SK-N-SH (cell line): Measurements from ENCODE around the gene ZNF627. TPM values are rescaled to one million over a fixed set of nuclear protein-coding genes. Genes with fewer than 3 reads are reported as not detected.

Source experiments
- CTCF ChIA-PET: fragments of 300-600, 350-600 bp; formaldehyde crosslinking; extraction: SDS; loops from one replicate; lab custom pipeline; 2021; lab: Yijun Ruan, JAX
- POLR2A ChIA-PET: fragments of 350-600 bp; sonication (Branson Sonifier 250); formaldehyde crosslinking; extraction: SDS; loops from one replicate; lab custom pipeline; 2020; ENCODE audit warnings: antibody characterized with exemption, inconsistent platforms; lab: Yijun Ruan, JAX
- DNase-seq: peaks from one replicate; pipeline ENCODE4 v3.0.0; 2012
- H2AFZ ChIP-seq: fragments of 200-600 bp; sonication (generic); 2 replicates; pipeline ENCODE4 v1.8.1; 2016; ENCODE audit warnings: antibody characterized with exemption, mild to moderate bottlenecking, low read depth
- H3F3A ChIP-seq: fragments of 200-600 bp; sonication (generic); replicated peaks from 2 replicates; pipeline ENCODE3; 2016; ENCODE audit warnings: antibody characterized with exemption, mild to moderate bottlenecking; ENCODE audit not compliant: insufficient read depth
- H3K27ac ChIP-seq, 2 experiments: fragments of 200-500 bp in 1 of 2; fragments of 200-600 bp in 1 of 2; sonication (Bioruptor generic) in 1 of 2; sonication (generic), shearing (Covaris generic) in 1 of 2; 2 replicates each; pipeline versions ENCODE4 v1.5.1 to v1.6.1; 2014 to 2016; ENCODE audit warnings: low read depth in 2 of 2, inconsistent platforms in 1 of 2, low read length in 1 of 2, mild to moderate bottlenecking in 1 of 2, mixed read lengths in 1 of 2
- H3K27me3 ChIP-seq: fragments of 200-600 bp; sonication (generic), shearing (Covaris generic); 2 replicates; pipeline ENCODE4 v1.6.1; 2016; ENCODE audit warnings: mixed run types; ENCODE audit not compliant: insufficient read depth
- H3K36me3 ChIP-seq, 2 experiments: fragments of 200-500 bp in 1 of 2; fragments of 200-600 bp in 1 of 2; sonication (Bioruptor generic) in 1 of 2; sonication (generic) in 1 of 2; replicated peaks in 1 of 2; 2 replicates each; pipeline versions ENCODE3 to v1.5.1; 2014 to 2016; ENCODE audit warnings: low read length in 1 of 2, mild to moderate bottlenecking in 1 of 2; ENCODE audit not compliant: insufficient read depth in 2 of 2, control insufficient read depth in 1 of 2
- H3K4me1 ChIP-seq, 2 experiments: fragments of 200-500 bp in 1 of 2; fragments of 200-600 bp in 1 of 2; sonication (Bioruptor generic) in 1 of 2; sonication (generic), shearing (Covaris generic) in 1 of 2; 2 replicates each; pipeline versions ENCODE4 v1.5.1 to v1.6.1; 2014 to 2016; ENCODE audit warnings: low read depth in 1 of 2, low read length in 1 of 2, mixed run types in 1 of 2; ENCODE audit not compliant: insufficient read depth in 2 of 2, control insufficient read depth in 1 of 2
- H3K4me2 ChIP-seq: fragments of 200-600 bp; sonication (generic), shearing (Covaris generic); 2 replicates; pipeline ENCODE4 v1.6.1; 2017; ENCODE audit warnings: mixed run types
- H3K4me3 ChIP-seq, 2 experiments: fragments of 200-500 bp in 1 of 2; fragments of 200-600 bp in 1 of 2; sonication (Bioruptor generic) in 1 of 2; sonication (generic), shearing (Covaris generic) in 1 of 2; 2 replicates each; pipeline versions ENCODE4 v1.5.1 to v1.8.1; 2014 to 2016; ENCODE audit warnings: low read depth in 2 of 2, inconsistent platforms in 1 of 2, low read length in 1 of 2, mild to moderate bottlenecking in 1 of 2, mixed read lengths in 1 of 2, moderate library complexity in 1 of 2
- H3K79me2 ChIP-seq: fragments of 200-600 bp; sonication (generic); 2 replicates; pipeline ENCODE4 v1.8.1; 2017; ENCODE audit warnings: mild to moderate bottlenecking; ENCODE audit not compliant: insufficient read depth
- H3K9ac ChIP-seq: fragments of 200-600 bp; sonication (generic); 2 replicates; pipeline ENCODE4 v1.6.1; 2017; ENCODE audit warnings: mixed run types
- H3K9me2 ChIP-seq: fragments of 200-600 bp; sonication (generic); 2 replicates; pipeline ENCODE4 v1.6.1; 2017; ENCODE audit warnings: mixed run types
- H3K9me3 ChIP-seq: fragments of 200-600 bp; sonication (generic); 2 replicates; pipeline ENCODE4 v1.6.1; 2017; ENCODE audit warnings: mixed run types, mild to moderate bottlenecking, moderate library complexity
- H4K20me1 ChIP-seq: fragments of 200-600 bp; sonication (generic); 2 replicates; pipeline ENCODE4 v1.6.1; 2017; ENCODE audit warnings: mild to moderate bottlenecking, mixed run types; ENCODE audit not compliant: insufficient read depth
- EZH2phosphoT487 ChIP-seq: fragments of 200-600 bp; sonication (generic); IDR thresholded peaks from 2 replicates; pipeline ENCODE4 v1.6.1; 2017; ENCODE audit warnings: low read depth, mixed run types, mild to moderate bottlenecking, antibody characterized with exemption, moderate library complexity, borderline replicate concordance
- FOSL2 ChIP-seq: IDR thresholded peaks from 2 replicates; pipeline ENCODE4 v1.4.0; 2012; ENCODE audit warnings: low read depth, mild to moderate bottlenecking, moderate library complexity, borderline replicate concordance
- FOXJ3 ChIP-seq: sonication (generic); formaldehyde crosslinking; IDR thresholded peaks from 2 replicates; pipeline ENCODE4 v1.5.1; 2020; ENCODE audit warnings: mild to moderate bottlenecking, missing genetic modification reagents
- GABPA ChIP-seq: IDR thresholded peaks from 2 replicates; pipeline ENCODE4 v1.4.0; 2012; ENCODE audit warnings: low read depth, mild to moderate bottlenecking
- MXI1 ChIP-seq: IDR thresholded peaks from 2 replicates; pipeline ENCODE4 v1.6.1; 2012; ENCODE audit warnings: mild to moderate bottlenecking, low read depth, low read length, improper control_type of control experiment
- PBX3 ChIP-seq: IDR thresholded peaks from 2 replicates; pipeline ENCODE4; 2012
- RAD21 ChIP-seq: IDR thresholded peaks from 2 replicates; pipeline ENCODE4 v1.6.1; 2012; ENCODE audit warnings: mild to moderate bottlenecking, low read length
- RFX5 ChIP-seq: IDR thresholded peaks from 2 replicates; pipeline ENCODE4 v1.6.1; 2012; ENCODE audit warnings: mild to moderate bottlenecking, improper control_type of control experiment, low read length
- RXRA ChIP-seq: IDR thresholded peaks from 2 replicates; pipeline ENCODE4 v1.4.0; 2012; ENCODE audit warnings: low read depth, mild to moderate bottlenecking, borderline replicate concordance
- SIN3A ChIP-seq: IDR thresholded peaks from 2 replicates; pipeline ENCODE4 v1.6.1; 2012; ENCODE audit warnings: low read depth, mild to moderate bottlenecking, low read length, moderate library complexity, borderline replicate concordance
- SMC3 ChIP-seq: IDR thresholded peaks from 2 replicates; pipeline ENCODE4 v1.6.1; 2012; ENCODE audit warnings: low read depth, low read length, improper control_type of control experiment
- TAF1 ChIP-seq: IDR thresholded peaks from 2 replicates; pipeline ENCODE4 v1.6.1; 2012; ENCODE audit warnings: low read depth, mild to moderate bottlenecking, low read length, moderate library complexity, borderline replicate concordance
- TEAD4 ChIP-seq: IDR thresholded peaks from 2 replicates; pipeline ENCODE4 v1.4.0; 2012; ENCODE audit warnings: mild to moderate bottlenecking, borderline replicate concordance; ENCODE audit not compliant: insufficient read depth
- USF2 ChIP-seq: fragments of 150-350 bp; IDR thresholded peaks from 2 replicates; pipeline ENCODE4 v1.6.1; 2017; ENCODE audit warnings: antibody characterized with exemption, low read length, low read depth, borderline replicate concordance
- ZBTB33 ChIP-seq: IDR thresholded peaks from 2 replicates; pipeline ENCODE4 v1.4.0; 2012; ENCODE audit warnings: low read depth, borderline replicate concordance
- WGBS: methylation state at CpG from one replicate; pipeline ENCODE4 v1.1.6; 2017; ENCODE audit warnings: low lambda C conversion rate; 5-methylcytosine and 5-hydroxymethylcytosine counted together
- polyA plus RNA-seq, 3 experiments: library from polyadenylated mRNA; depleted of rRNA; stranded (reverse); fragments of >200 nt; gene quantifications; 2 replicates each; pipeline ENCODE4 v1.2.3, GENCODE V29; 2012
- TF ChIP-seq, protein P1 (sequence below): IDR thresholded peaks from 2 replicates; pipeline ENCODE4 v1.4.0; 2012; ENCODE audit warnings: low read depth, borderline replicate concordance
- TF ChIP-seq, protein P2 (sequence below): IDR thresholded peaks from 2 replicates; pipeline ENCODE4 v1.4.0; 2012; ENCODE audit warnings: low read depth

The ZNF627 gene
- polyA plus RNA-seq, 1 of the 3 experiments (the other 2 are of a cell fraction) = 5.8 TPM

GRCh38 chr19:11642902-11643301, 45.6 kb downstream of the ZNF627 start:
- no peaks in the 10 kb centered on the region for H3F3A ChIP-seq
- WGBS = 94% methylated on average over 3 of the region's 3 CpGs
- no peak overlapping the region for H2AFZ ChIP-seq
- peaks cover 0 to 4% of the 10 kb centered on the region in 2 experiments for H3K36me3 ChIP-seq
- no peak overlapping the region for H3K4me2 ChIP-seq
- ChIA-PET CTCF (no interaction called here), POLR2A (no interaction called here)
- H3K27ac ChIP-seq = no peak overlapping the region
- peaks cover 0 to 2% of the 10 kb centered on the region in 2 experiments; a peak in 1 of 4 replicates for H3K4me1 ChIP-seq
- H3K9me2 ChIP-seq = no peaks in the 10 kb centered on the region
- H3K79me2 ChIP-seq = peaks cover 21% of the 10 kb centered on the region
- TF ChIP-seq, protein P1, sequence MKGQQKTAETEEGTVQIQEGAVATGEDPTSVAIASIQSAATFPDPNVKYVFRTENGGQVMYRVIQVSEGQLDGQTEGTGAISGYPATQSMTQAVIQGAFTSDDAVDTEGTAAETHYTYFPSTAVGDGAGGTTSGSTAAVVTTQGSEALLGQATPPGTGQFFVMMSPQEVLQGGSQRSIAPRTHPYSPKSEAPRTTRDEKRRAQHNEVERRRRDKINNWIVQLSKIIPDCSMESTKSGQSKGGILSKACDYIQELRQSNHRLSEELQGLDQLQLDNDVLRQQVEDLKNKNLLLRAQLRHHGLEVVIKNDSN = no peak
- TF ChIP-seq TEAD4 (no peak), GABPA (no peak), USF2 (no peak), PBX3 (no peak), TAF1 (no peak), EZH2phosphoT487 (no peak), ZBTB33 (no peak), FOXJ3 (CRISPR knock-in tag) (no peak), SIN3A (no peak), MXI1 (no peak), RXRA (no peak), SMC3 (no peak), FOSL2 (no peak), RFX5 (no peak), RAD21 (no peak)
- TF ChIP-seq, protein P2, sequence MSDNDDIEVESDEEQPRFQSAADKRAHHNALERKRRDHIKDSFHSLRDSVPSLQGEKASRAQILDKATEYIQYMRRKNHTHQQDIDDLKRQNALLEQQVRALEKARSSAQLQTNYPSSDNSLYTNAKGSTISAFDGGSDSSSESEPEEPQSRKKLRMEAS = no peak
- no peak overlapping the region for H3K9ac ChIP-seq
- no peaks in the 10 kb centered on the region for H3K9me3 ChIP-seq
- no peak for DNase-seq
- H3K4me3 ChIP-seq = no peak overlapping the region
- no peaks in the 10 kb centered on the region for H4K20me1 ChIP-seq
- H3K27me3 ChIP-seq = no peaks in the 10 kb centered on the region
